Smooth muscle cell (in vitro differentiated cells): ENCODE measurements around the gene CAMTA1. TPM values are rescaled to one million over a fixed set of nuclear protein-coding genes. Genes with fewer than 3 reads are reported as not detected.
"Not testable (repeated sequence)": the region's sequence is repeated elsewhere in the genome, so short reads cannot be mapped to it uniquely, and the experiment has no call there.

Experiments used
- DNase-seq: peaks from one replicate; lab custom pipeline; 2025; ENCODE audit not compliant: unreplicated experiment; lab: John Stamatoyannopoulos, UW
- H2AFZ ChIP-seq: fragments of 200-600 bp; sonication (generic); 2 replicates; pipeline ENCODE4 v1.6.0; 2016; ENCODE audit warnings: antibody characterized with exemption, low read depth, mild to moderate bottlenecking
- H3F3A ChIP-seq: fragments of 200-600 bp; sonication (generic); 2 replicates; pipeline ENCODE4 v1.6.0; 2017; ENCODE audit warnings: antibody characterized with exemption, low read depth
- H3K27ac ChIP-seq: fragments of 200-600 bp; sonication (generic); 2 replicates; pipeline ENCODE4 v1.5.1; 2016; ENCODE audit warnings: low read depth, mild to moderate bottlenecking
- H3K27me3 ChIP-seq: fragments of 200-600 bp; sonication (generic); 2 replicates; pipeline ENCODE4 v1.6.1; 2016; ENCODE audit warnings: low read depth, mild to moderate bottlenecking
- H3K36me3 ChIP-seq: fragments of 200-600 bp; sonication (generic); 2 replicates; pipeline ENCODE4 v1.5.1; 2016; ENCODE audit warnings: low read depth
- H3K4me1 ChIP-seq: fragments of 200-600 bp; sonication (generic); 2 replicates; pipeline ENCODE4 v1.5.1; 2016; ENCODE audit warnings: low read depth
- H3K4me2 ChIP-seq: fragments of 200-600 bp; sonication (generic); 2 replicates; pipeline ENCODE4 v1.6.0; 2016; ENCODE audit warnings: mild to moderate bottlenecking
- H3K4me3 ChIP-seq: fragments of 200-600 bp; sonication (generic); 2 replicates; pipeline ENCODE4 v1.5.1; 2016; ENCODE audit warnings: mild to moderate bottlenecking
- H3K79me2 ChIP-seq: fragments of 200-600 bp; sonication (generic); 2 replicates; pipeline ENCODE4 v1.6.0; 2016; ENCODE audit warnings: low read depth, mild to moderate bottlenecking
- H3K9ac ChIP-seq: fragments of 200-600 bp; sonication (generic); 2 replicates; pipeline ENCODE4 v1.6.0; 2016; ENCODE audit warnings: low read depth
- H3K9me3 ChIP-seq: fragments of 200-600 bp; sonication (generic); replicated peaks from 2 replicates; pipeline ENCODE4 v1.5.1; 2016; ENCODE audit warnings: low read depth
- H4K20me1 ChIP-seq: fragments of 200-600 bp; sonication (generic); 2 replicates; pipeline ENCODE4 v1.6.0; 2016; ENCODE audit warnings: low read depth
- WGBS: methylation state at CpG from one replicate; pipeline ENCODE4 v1.1.7; 2016; ENCODE audit warnings: low lambda C conversion rate; 5-methylcytosine and 5-hydroxymethylcytosine counted together
- polyA plus RNA-seq: library from polyadenylated mRNA; unstranded; fragments of >200 nt; fragmentation: Nextera tagmentation; extraction: Ambion mirVana; gene quantifications from 2 replicates; pipeline ENCODE4 v1.2.1, GENCODE V29; 2016
- total RNA-seq: library from RNA; depleted of rRNA; stranded (reverse); fragments of >200 nt; gene quantifications from 2 replicates; pipeline ENCODE4 v1.2.3, GENCODE V29; 2014
- TF ChIP-seq, protein P1 (sequence below): fragments of 200-600 bp; sonication (generic); IDR thresholded peaks from 2 replicates; pipeline ENCODE4 v1.5.1; 2017; ENCODE audit warnings: borderline replicate concordance, mild to moderate bottlenecking, antibody characterized with exemption; ENCODE audit not compliant: insufficient read depth, poor library complexity, severe bottlenecking

Gene CAMTA1
- total and polyA plus RNA-seq, 2 experiments from 2014 or later: 139 to 145 TPM

DNA sequence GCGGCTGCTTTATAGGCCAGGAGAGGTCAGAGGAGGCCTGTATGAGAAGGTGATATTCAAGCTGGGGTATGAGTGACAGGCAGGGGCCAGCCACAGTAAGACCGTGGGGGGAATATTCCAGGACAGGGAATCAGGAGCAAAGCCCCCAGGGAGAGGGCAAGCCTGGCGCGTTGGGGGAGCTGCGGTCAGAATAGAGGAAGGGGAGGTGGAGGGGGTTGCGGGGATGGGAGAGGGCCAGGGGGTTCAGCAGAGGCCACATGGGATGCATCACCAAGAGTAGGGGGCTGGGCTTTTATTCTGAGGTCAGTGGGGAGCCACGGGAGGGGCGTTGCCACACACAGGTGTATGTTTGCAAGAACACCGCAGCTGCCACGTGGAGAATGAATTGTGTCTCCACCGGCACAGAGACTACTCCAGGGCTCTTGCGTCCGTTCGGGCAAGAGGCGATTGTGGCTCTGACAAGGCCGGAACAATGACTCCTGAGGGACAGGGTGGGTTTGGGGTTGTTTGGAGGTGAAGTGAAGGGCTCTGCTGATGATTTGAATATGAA, 901.1 kb downstream of the CAMTA1 start:
- Histone ChIP-seq H3K27ac (no peak overlapping the region), H3K9me3 (no peaks in the 10 kb centered on the region), H3F3A (no peaks in the 10 kb centered on the region), H3K4me3 (no peak overlapping the region), H3K9ac (no peak overlapping the region), H4K20me1 (no peaks in the 10 kb centered on the region), H3K79me2 (no peaks in the 10 kb centered on the region), H2AFZ (no peak overlapping the region), H3K27me3 (no peaks in the 10 kb centered on the region), H3K4me1 (no peaks in the 10 kb centered on the region), H3K4me2 (no peak overlapping the region), H3K36me3 (no peaks in the 10 kb centered on the region)
- TF ChIP-seq, protein P1, sequence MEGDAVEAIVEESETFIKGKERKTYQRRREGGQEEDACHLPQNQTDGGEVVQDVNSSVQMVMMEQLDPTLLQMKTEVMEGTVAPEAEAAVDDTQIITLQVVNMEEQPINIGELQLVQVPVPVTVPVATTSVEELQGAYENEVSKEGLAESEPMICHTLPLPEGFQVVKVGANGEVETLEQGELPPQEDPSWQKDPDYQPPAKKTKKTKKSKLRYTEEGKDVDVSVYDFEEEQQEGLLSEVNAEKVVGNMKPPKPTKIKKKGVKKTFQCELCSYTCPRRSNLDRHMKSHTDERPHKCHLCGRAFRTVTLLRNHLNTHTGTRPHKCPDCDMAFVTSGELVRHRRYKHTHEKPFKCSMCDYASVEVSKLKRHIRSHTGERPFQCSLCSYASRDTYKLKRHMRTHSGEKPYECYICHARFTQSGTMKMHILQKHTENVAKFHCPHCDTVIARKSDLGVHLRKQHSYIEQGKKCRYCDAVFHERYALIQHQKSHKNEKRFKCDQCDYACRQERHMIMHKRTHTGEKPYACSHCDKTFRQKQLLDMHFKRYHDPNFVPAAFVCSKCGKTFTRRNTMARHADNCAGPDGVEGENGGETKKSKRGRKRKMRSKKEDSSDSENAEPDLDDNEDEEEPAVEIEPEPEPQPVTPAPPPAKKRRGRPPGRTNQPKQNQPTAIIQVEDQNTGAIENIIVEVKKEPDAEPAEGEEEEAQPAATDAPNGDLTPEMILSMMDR: no peak
- WGBS: 86% methylated on average over 15 of the region's 16 CpGs
- no peak for DNase-seq

DNA sequence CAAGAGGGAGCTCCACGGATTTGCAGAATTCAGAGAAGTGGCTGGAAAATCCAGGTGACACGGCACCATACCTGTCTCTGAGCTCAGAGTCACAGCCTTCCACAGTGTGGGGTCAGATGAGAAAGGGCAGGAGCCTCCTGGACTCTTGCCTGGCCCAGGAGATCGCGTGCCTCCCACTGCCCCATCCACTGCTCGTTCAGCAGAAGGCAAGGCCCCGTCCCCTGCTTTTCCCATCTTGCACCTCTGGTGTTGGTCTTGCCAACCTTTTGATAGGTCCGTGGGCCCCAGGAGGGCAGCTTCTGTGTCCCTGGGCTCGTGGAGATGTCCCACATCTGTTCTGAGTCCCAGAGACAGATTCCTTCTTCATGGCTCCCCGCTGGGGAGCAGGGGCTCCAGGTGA, 902.2 kb downstream of the CAMTA1 start:
- Histone ChIP-seq H4K20me1 (no peaks in the 10 kb centered on the region), H3K27me3 (no peaks in the 10 kb centered on the region), H3K27ac (no peak overlapping the region), H2AFZ (no peak overlapping the region), H3K36me3 (no peaks in the 10 kb centered on the region), H3K4me3 (no peak overlapping the region), H3K79me2 (no peaks in the 10 kb centered on the region), H3K4me1 (no peaks in the 10 kb centered on the region), H3F3A (no peaks in the 10 kb centered on the region), H3K9me3 (no peaks in the 10 kb centered on the region), H3K4me2 (no peak overlapping the region), H3K9ac (no peak overlapping the region)
- DNase-seq: no peak
- 81% methylated on average over 9 of the region's 9 CpGs for WGBS
- TF ChIP-seq, protein P1: no peak

DNA sequence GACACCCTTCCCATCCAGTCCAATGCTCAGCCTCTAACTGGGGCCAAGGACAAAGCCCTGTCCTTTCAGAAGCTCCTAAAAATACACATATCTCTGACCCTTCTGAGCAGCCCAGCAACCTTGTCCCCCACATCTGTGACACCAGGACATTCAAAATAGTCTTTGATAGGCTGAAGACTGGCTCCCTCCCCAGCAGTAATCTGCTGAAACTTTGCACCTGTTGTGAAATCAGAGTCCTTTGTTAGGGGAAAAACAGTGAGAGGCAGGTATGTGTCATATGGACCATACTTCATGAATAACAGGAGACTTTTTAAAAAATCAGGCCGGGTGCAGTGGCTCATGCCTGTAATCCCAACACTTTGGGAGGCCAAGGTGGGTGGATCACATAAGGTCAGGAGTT, 903.4 kb downstream of the CAMTA1 start:
- no peaks in the 10 kb centered on the region for H4K20me1 ChIP-seq
- no peak overlapping the region for H3K27ac ChIP-seq
- no peak overlapping the region for H3K9ac ChIP-seq
- TF ChIP-seq, protein P1: no peak
- 86% methylated on average over 1 of the region's 1 CpG for WGBS
- no peaks in the 10 kb centered on the region for H3K36me3 ChIP-seq
- H3F3A ChIP-seq: no peaks in the 10 kb centered on the region
- no peak overlapping the region for H2AFZ ChIP-seq
- no peaks in the 10 kb centered on the region for H3K27me3 ChIP-seq
- H3K4me3 ChIP-seq: no peak overlapping the region
- no peaks in the 10 kb centered on the region for H3K79me2 ChIP-seq
- H3K9me3 ChIP-seq: no peaks in the 10 kb centered on the region
- no peaks in the 10 kb centered on the region for H3K4me1 ChIP-seq
- no peak overlapping the region for H3K4me2 ChIP-seq
- no peak for DNase-seq

DNA sequence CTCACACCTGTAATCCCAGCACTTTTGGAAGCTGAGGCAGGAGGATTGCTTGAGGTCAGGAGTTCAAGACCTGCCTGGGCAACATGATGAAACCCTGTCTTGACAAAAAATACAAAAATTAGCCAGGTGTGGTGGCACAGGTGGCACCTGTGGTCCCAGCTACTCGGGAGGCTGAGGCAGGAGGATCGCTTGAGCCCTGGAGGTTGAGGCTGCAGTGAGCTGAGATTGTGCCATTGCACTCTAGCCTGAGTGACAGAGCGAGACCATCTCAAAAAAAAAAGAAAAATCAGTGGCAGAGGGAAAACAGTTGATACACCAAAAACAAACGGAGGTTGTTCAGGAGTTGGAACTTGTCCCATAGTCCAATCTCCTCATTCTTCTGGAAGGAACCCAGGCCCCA, 904.1 kb downstream of the CAMTA1 start:
- H3K27me3 ChIP-seq, H4K20me1 ChIP-seq, H3K36me3 ChIP-seq, H3K4me3 ChIP-seq, H3F3A ChIP-seq, H3K9ac ChIP-seq, DNase-seq, H3K27ac ChIP-seq, H3K4me2 ChIP-seq, H3K4me1 ChIP-seq, H2AFZ ChIP-seq, H3K9me3 ChIP-seq, H3K79me2 ChIP-seq: not testable (repeated sequence)
- WGBS: 69% methylated on average over 4 of the region's 4 CpGs
